Endothelial cell of umbilical vein (primary cell): Measurements from ENCODE around the gene HSD17B14. TPM values are rescaled to one million over a fixed set of nuclear protein-coding genes. Genes with fewer than 3 reads are reported as not detected.

ENCODE experiments used
- BruUV-seq: library from RNA; stranded (reverse); fragments of 400-500 nt; replicated peaks from 2 replicates; lab custom pipeline; 2021; lab: Mats Ljungman, UMichigan
- CTCF ChIA-PET: fragments of 300-600, 350-600 bp; sonication (Branson Sonifier 250); formaldehyde crosslinking; loops from one replicate; lab custom pipeline; 2021; ENCODE audit warnings: antibody characterized with exemption, inconsistent platforms; lab: Charles Lee
- POLR2A ChIA-PET: fragments of 300-600, 350-600 bp; sonication (Branson Sonifier 250); formaldehyde crosslinking; loops from one replicate; lab custom pipeline; 2021; ENCODE audit warnings: antibody characterized with exemption, inconsistent platforms; lab: Charles Lee
- DNase-seq: peaks from one replicate; pipeline ENCODE4 v3.0.0-alpha.2; 2011; ENCODE audit warnings: low read depth, low spot score
- FAIRE-seq: peaks from 2 replicates; lab custom pipeline; 2011; peaks lifted over from hg19 to GRCh38; lab: Jason Lieb, UNC
- H2AFZ ChIP-seq: 2 replicates; pipeline ENCODE4 v1.6.0; 2012; ENCODE audit warnings: low read depth, low read length, control low read depth, inconsistent platforms
- H3K27ac ChIP-seq: 2 replicates; pipeline ENCODE4 v1.5.1; 2011; ENCODE audit warnings: low read depth, mild to moderate bottlenecking, control low read depth, low read length, moderate library complexity; ENCODE audit not compliant: insufficient read depth
- H3K27me3 ChIP-seq, 2 experiments: 2 replicates each; pipeline versions ENCODE4 v1.6.0 to v1.6.1; 2011; ENCODE audit warnings: low read length in 2 of 2, mixed read lengths in 1 of 2; ENCODE audit not compliant: control insufficient read depth in 2 of 2, insufficient read depth in 2 of 2
- H3K36me3 ChIP-seq, 2 experiments: 2 replicates in 1 of 2; 3 replicates in 1 of 2; pipeline ENCODE4 v1.5.1; 2011; ENCODE audit warnings: low read length in 2 of 2, mild to moderate bottlenecking in 1 of 2, moderate library complexity in 1 of 2; ENCODE audit not compliant: control insufficient read depth in 2 of 2, insufficient read depth in 2 of 2; ENCODE audit errors: extremely low read depth in 1 of 2
- H3K4me1 ChIP-seq: 3 replicates; pipeline ENCODE4 v1.5.1; 2011; ENCODE audit warnings: mild to moderate bottlenecking, low read length; ENCODE audit not compliant: control insufficient read depth, insufficient read depth; ENCODE audit errors: extremely low read depth
- H3K4me2 ChIP-seq: 2 replicates; pipeline ENCODE4 v1.6.1; 2011; ENCODE audit warnings: low read length, control low read depth, mixed read lengths; ENCODE audit not compliant: insufficient read depth
- H3K4me3 ChIP-seq, 3 experiments: fragments of 200-600 bp in 1 of 3; sonication (generic), shearing (Covaris generic) in 1 of 3; replicated peaks in 1 of 3; 2 replicates each; pipeline ENCODE4 v1.5.1; 2011 to 2016; ENCODE audit warnings: control low read depth in 3 of 3, low read length in 3 of 3, mild to moderate bottlenecking in 2 of 3, inconsistent platforms in 1 of 3, low read depth in 1 of 3, moderate library complexity in 1 of 3; ENCODE audit not compliant: insufficient read depth in 1 of 3
- H3K79me2 ChIP-seq: 2 replicates; pipeline ENCODE4 v1.6.0; 2012; ENCODE audit warnings: low read length, inconsistent platforms; ENCODE audit not compliant: control insufficient read depth, insufficient read depth
- H3K9ac ChIP-seq: replicated peaks from 2 replicates; pipeline ENCODE3; 2011; ENCODE audit warnings: low read length, control low read depth; ENCODE audit not compliant: insufficient read depth; ENCODE audit errors: extremely low read depth
- H3K9me1 ChIP-seq: replicated peaks from 3 replicates; pipeline ENCODE4 v1.6.0; 2011; ENCODE audit warnings: mild to moderate bottlenecking, low read length; ENCODE audit not compliant: control insufficient read depth, insufficient read depth; ENCODE audit errors: extremely low read depth
- H3K9me3 ChIP-seq: replicated peaks from 2 replicates; pipeline ENCODE4 v1.5.1; 2012; ENCODE audit warnings: low read length, inconsistent platforms; ENCODE audit not compliant: control insufficient read depth, insufficient read depth
- H4K20me1 ChIP-seq: replicated peaks from 2 replicates; pipeline ENCODE3; 2011; ENCODE audit warnings: mild to moderate bottlenecking, low read length; ENCODE audit not compliant: control insufficient read depth, insufficient read depth; ENCODE audit errors: extremely low read depth
- CTCF ChIP-seq, 2 donors: IDR thresholded peaks; 1 replicate in 1 of 2; 2 replicates in 1 of 2; pipeline ENCODE4 v1.5.1; 2011; ENCODE audit warnings: low read length in 2 of 2, mild to moderate bottlenecking in 2 of 2, moderate library complexity in 2 of 2, control low read depth in 1 of 2, inconsistent platforms in 1 of 2, low read depth in 1 of 2; ENCODE audit not compliant: insufficient read depth in 1 of 2; ENCODE audit errors: extremely low read depth in 1 of 2
- JUN ChIP-seq: IDR thresholded peaks from 2 replicates; pipeline ENCODE4 v1.6.1; 2011; ENCODE audit warnings: borderline replicate concordance, low read depth; ENCODE audit not compliant: insufficient read length, insufficient read depth
- MYC ChIP-seq: IDR thresholded peaks from one replicate; pipeline ENCODE4 v1.6.1; 2011; ENCODE audit warnings: mild to moderate bottlenecking, low read depth, low read length
- POLR2A ChIP-seq: IDR thresholded peaks from 2 replicates; pipeline ENCODE4 v1.6.1; 2012; ENCODE audit warnings: low read depth, mild to moderate bottlenecking, control low read depth, low read length
- POLR2AphosphoS5 ChIP-seq: IDR thresholded peaks from 2 replicates; pipeline ENCODE4 v1.6.1; 2012; ENCODE audit warnings: low read depth, mild to moderate bottlenecking, control low read depth, low read length, moderate library complexity; ENCODE audit not compliant: insufficient read depth
- dilution Hi-C: fragments of 300-500 bp; cut with MboI; formaldehyde crosslinking; loops from one replicate; pipeline ENCODE4 v1.15.0; 2019; ENCODE audit warnings: low sequenced_read_pairs; ENCODE audit not compliant: extremely low pct_ligation_motif_present
- intact Hi-C: fragments of 100-400 bp; cut with micrococcal nuclease; formaldehyde crosslinking; loops from one replicate; pipeline ENCODE4 v1.10.0; 2022
- polyA plus RNA-seq, 4 experiments: library from polyadenylated mRNA; depleted of rRNA in 3 of 4; stranded (reverse) in 3 of 4; unstranded in 1 of 4; fragments of >200 nt; gene quantifications; 2 replicates each; pipeline versions ENCODE4 v1.2.1 to v1.2.3, GENCODE V29; 2011 to 2012; ENCODE audit warnings: missing spikeins in 1 of 4
- total RNA-seq: library from RNA; stranded (reverse); gene quantifications from 2 replicates; pipeline ENCODE4 v1.2.3, GENCODE V29; 2021
- TF ChIP-seq, protein P1 (sequence below): IDR thresholded peaks from 2 replicates; pipeline ENCODE4 v1.6.1; 2011; ENCODE audit not compliant: insufficient read depth, insufficient read length

Gene HSD17B14
- total and polyA plus RNA-seq, 2 donors (not counting 3 experiments of a cell fraction or from before 2014, with no cell fraction given), result 20.9 to 46.3 TPM

- Histone ChIP-seq H3K36me3 (no peaks in the 10 kb centered on the region), H3K4me1 (no peaks in the 10 kb centered on the region), H3K27ac (no peak overlapping the region), H3K9me3 (no peaks in the 10 kb centered on the region), H2AFZ (no peak overlapping the region), H3K4me2 (no peak overlapping the region), H3K9ac (no peak overlapping the region), H3K9me1 (no peaks in the 10 kb centered on the region), H3K79me2 (no peaks in the 10 kb centered on the region), H3K27me3 (no peaks in the 10 kb centered on the region), H3K4me3 (no peak overlapping the region), H4K20me1 (no peaks in the 10 kb centered on the region)
- TF ChIP-seq POLR2AphosphoS5, result no peak
- no peak for TF ChIP-seq POLR2A
- no peak for TF ChIP-seq JUN
- TF ChIP-seq, protein P1, sequence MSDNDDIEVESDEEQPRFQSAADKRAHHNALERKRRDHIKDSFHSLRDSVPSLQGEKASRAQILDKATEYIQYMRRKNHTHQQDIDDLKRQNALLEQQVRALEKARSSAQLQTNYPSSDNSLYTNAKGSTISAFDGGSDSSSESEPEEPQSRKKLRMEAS, result no peak
- TF ChIP-seq MYC, result no peak
- TF ChIP-seq CTCF (IDR thresholded peaks at IDR 0.05; ENCODE audit: extremely low read depth in 1 of 2, insufficient read depth in 1 of 2, low read depth in 1 of 2, low read length in 2 of 2), result no peak
- ChIA-PET CTCF (interaction anchor here (1.1 kb wide), 1 partner anchor 18 kb away, joined by 3 read pairs; the partner anchor contains the start of gene HSD17B14), POLR2A (no interaction called here)
- dilution Hi-C loops, result no loop called here
- FAIRE-seq (no peak), DNase-seq (no peak)
- BruUV-seq, result no TSS peak
- intact Hi-C loops, result no loop called here
These were observed 18.6 kb downstream of the HSD17B14 start for GRCh38 chr19:48817585-48818124.
